ENCODE data around the gene ZNF565. TPM values are rescaled to one million over a fixed set of nuclear protein-coding genes. Genes with fewer than 3 reads are reported as not detected.

Gene ZNF565
- total RNA-seq, 1 experiment from 2014 or later: 3.2 TPM

DNA sequence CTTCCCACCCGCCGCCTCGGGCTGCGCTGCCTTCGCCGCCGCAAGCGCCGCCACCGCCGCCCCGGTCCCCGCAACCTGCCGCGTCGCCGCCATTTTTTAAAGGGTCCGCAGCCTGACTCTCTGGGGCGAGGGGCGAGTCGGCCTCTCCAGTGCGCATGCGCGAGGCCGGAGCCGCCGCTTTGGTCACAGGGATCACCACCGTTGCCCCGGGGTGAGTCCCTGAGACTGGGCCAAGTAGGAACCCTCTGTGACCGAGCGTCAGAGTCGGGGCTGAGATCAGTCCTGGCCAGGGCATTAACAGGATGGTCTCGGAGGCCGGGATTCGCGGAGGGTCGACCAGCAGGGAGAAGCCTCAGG, 43.0 kb upstream of the ZNF565 start:
- no peaks in the 10 kb centered on the region for H4K20me1 ChIP-seq (ENCODE audit: insufficient read depth)
- no peaks in the 10 kb centered on the region for H3K27me3 ChIP-seq (ENCODE audit: insufficient read depth, low read length)
- no peaks in the 10 kb centered on the region for H3K79me2 ChIP-seq (ENCODE audit: insufficient read depth, low read length)
- no peak overlapping the region for H3K4me3 ChIP-seq (replicated peaks in 1 of 2; ENCODE audit: low read depth in 1 of 2, low read length in 2 of 2)
- H3K9me3 ChIP-seq (ENCODE audit: control insufficient read depth in 1 of 2, insufficient read depth in 1 of 2, low read depth in 1 of 2, low read length in 2 of 2): no peaks in the 10 kb centered on the region
- POLR2A ChIA-PET: no interaction called here
- no TSS peak for BruUV-seq (replicated peaks)
- DNase-seq (ENCODE audit: low read depth, low spot score) (no peak), ATAC-seq (no peak)
- no peak overlapping the region for H2AFZ ChIP-seq (ENCODE audit: low read depth, low read length, poor library complexity, severe bottlenecking)
- RAD21 ChIA-PET (ENCODE audit: low non-redundant PET in 1 of 2, low total read pairs in 2 of 2, uncharacterized antibody in 2 of 2, unreplicated experiment in 2 of 2): no interaction called here
- CTCF ChIA-PET: no interaction called here
- no peaks in the 10 kb centered on the region for H3K4me1 ChIP-seq (ENCODE audit: control insufficient read depth in 1 of 2, insufficient read depth in 2 of 2, low read length in 2 of 2)
- no peak overlapping the region for H3K4me2 ChIP-seq (ENCODE audit: low read length)
- no peak for TF ChIP-seq FOSL1 (IDR thresholded peaks at IDR 0.05; ENCODE audit: low read depth)
- TF ChIP-seq SIN3A (IDR thresholded peaks at IDR 0.05; ENCODE audit: low read depth): no peak
- TF ChIP-seq, protein P1, sequence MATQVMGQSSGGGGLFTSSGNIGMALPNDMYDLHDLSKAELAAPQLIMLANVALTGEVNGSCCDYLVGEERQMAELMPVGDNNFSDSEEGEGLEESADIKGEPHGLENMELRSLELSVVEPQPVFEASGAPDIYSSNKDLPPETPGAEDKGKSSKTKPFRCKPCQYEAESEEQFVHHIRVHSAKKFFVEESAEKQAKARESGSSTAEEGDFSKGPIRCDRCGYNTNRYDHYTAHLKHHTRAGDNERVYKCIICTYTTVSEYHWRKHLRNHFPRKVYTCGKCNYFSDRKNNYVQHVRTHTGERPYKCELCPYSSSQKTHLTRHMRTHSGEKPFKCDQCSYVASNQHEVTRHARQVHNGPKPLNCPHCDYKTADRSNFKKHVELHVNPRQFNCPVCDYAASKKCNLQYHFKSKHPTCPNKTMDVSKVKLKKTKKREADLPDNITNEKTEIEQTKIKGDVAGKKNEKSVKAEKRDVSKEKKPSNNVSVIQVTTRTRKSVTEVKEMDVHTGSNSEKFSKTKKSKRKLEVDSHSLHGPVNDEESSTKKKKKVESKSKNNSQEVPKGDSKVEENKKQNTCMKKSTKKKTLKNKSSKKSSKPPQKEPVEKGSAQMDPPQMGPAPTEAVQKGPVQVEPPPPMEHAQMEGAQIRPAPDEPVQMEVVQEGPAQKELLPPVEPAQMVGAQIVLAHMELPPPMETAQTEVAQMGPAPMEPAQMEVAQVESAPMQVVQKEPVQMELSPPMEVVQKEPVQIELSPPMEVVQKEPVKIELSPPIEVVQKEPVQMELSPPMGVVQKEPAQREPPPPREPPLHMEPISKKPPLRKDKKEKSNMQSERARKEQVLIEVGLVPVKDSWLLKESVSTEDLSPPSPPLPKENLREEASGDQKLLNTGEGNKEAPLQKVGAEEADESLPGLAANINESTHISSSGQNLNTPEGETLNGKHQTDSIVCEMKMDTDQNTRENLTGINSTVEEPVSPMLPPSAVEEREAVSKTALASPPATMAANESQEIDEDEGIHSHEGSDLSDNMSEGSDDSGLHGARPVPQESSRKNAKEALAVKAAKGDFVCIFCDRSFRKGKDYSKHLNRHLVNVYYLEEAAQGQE (IDR thresholded peaks at IDR 0.05; ENCODE audit: low read depth): no peak
- TF ChIP-seq POLR2AphosphoS5 (IDR thresholded peaks at IDR 0.05; ENCODE audit: low read depth, low read length): no peak
- TF ChIP-seq, protein P2, sequence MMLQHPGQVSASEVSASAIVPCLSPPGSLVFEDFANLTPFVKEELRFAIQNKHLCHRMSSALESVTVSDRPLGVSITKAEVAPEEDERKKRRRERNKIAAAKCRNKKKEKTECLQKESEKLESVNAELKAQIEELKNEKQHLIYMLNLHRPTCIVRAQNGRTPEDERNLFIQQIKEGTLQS (IDR thresholded peaks at IDR 0.05): no peak
- TF ChIP-seq, protein P3, sequence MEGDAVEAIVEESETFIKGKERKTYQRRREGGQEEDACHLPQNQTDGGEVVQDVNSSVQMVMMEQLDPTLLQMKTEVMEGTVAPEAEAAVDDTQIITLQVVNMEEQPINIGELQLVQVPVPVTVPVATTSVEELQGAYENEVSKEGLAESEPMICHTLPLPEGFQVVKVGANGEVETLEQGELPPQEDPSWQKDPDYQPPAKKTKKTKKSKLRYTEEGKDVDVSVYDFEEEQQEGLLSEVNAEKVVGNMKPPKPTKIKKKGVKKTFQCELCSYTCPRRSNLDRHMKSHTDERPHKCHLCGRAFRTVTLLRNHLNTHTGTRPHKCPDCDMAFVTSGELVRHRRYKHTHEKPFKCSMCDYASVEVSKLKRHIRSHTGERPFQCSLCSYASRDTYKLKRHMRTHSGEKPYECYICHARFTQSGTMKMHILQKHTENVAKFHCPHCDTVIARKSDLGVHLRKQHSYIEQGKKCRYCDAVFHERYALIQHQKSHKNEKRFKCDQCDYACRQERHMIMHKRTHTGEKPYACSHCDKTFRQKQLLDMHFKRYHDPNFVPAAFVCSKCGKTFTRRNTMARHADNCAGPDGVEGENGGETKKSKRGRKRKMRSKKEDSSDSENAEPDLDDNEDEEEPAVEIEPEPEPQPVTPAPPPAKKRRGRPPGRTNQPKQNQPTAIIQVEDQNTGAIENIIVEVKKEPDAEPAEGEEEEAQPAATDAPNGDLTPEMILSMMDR (IDR thresholded peaks at IDR 0.05 in 2 of 3, conservative IDR thresholded peaks at IDR 0.05 in 1 of 3; ENCODE audit: borderline replicate concordance in 1 of 3, insufficient read depth in 1 of 3, low read depth in 2 of 3, low read length in 2 of 3): no peak
- TF ChIP-seq EGR1 (IDR thresholded peaks at IDR 0.05; ENCODE audit: low read depth): no peak
- TF ChIP-seq EZH2 (IDR thresholded peaks at IDR 0.05): no peak
- TF ChIP-seq CBX3 (IDR thresholded peaks at IDR 0.05; ENCODE audit: low read depth): no peak
- no peak for TF ChIP-seq SRF (IDR thresholded peaks at IDR 0.05; ENCODE audit: low read depth)
- no peak for TF ChIP-seq JUND (IDR thresholded peaks at IDR 0.05)
- TF ChIP-seq, protein P4, sequence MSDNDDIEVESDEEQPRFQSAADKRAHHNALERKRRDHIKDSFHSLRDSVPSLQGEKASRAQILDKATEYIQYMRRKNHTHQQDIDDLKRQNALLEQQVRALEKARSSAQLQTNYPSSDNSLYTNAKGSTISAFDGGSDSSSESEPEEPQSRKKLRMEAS (IDR thresholded peaks at IDR 0.05): no peak
- TF ChIP-seq ZNF274 (IDR thresholded peaks at IDR 0.05; ENCODE audit: low read depth, low read length): no peak
- no peak for TF ChIP-seq TCF7L2 (IDR thresholded peaks at IDR 0.05; ENCODE audit: borderline replicate concordance, extremely low read depth, insufficient read depth, insufficient read length)
- no peak for TF ChIP-seq YY1 (IDR thresholded peaks at IDR 0.05; ENCODE audit: extremely low read depth, insufficient replicate concordance, low read depth, low read length)
- no peak for TF ChIP-seq SP1 (IDR thresholded peaks at IDR 0.05; ENCODE audit: low read depth)
- TF ChIP-seq, protein P5, sequence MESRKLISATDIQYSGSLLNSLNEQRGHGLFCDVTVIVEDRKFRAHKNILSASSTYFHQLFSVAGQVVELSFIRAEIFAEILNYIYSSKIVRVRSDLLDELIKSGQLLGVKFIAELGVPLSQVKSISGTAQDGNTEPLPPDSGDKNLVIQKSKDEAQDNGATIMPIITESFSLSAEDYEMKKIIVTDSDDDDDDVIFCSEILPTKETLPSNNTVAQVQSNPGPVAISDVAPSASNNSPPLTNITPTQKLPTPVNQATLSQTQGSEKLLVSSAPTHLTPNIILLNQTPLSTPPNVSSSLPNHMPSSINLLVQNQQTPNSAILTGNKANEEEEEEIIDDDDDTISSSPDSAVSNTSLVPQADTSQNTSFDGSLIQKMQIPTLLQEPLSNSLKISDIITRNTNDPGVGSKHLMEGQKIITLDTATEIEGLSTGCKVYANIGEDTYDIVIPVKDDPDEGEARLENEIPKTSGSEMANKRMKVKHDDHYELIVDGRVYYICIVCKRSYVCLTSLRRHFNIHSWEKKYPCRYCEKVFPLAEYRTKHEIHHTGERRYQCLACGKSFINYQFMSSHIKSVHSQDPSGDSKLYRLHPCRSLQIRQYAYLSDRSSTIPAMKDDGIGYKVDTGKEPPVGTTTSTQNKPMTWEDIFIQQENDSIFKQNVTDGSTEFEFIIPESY (IDR thresholded peaks at IDR 0.05; ENCODE audit: extremely low read depth, insufficient replicate concordance, low read length): no peak
- no peak for TF ChIP-seq ZFX (IDR thresholded peaks at IDR 0.05)
- TF ChIP-seq EZH2phosphoT487 (IDR thresholded peaks at IDR 0.05; ENCODE audit: borderline replicate concordance): no peak
- TF ChIP-seq CEBPB (IDR thresholded peaks at IDR 0.05; ENCODE audit: low read depth): no peak
- no peaks in the 10 kb centered on the region for H3K9me2 ChIP-seq (ENCODE audit: insufficient read depth)
- no peaks in the 10 kb centered on the region for H3K36me3 ChIP-seq (ENCODE audit: control insufficient read depth in 1 of 2, insufficient read depth in 2 of 2, low read length in 2 of 2)
- no peak overlapping the region for H3K9ac ChIP-seq (ENCODE audit: low read length)
- no peak overlapping the region for H3K27ac ChIP-seq (ENCODE audit: low read depth, low read length)
- intact Hi-C loops (cut with micrococcal nuclease): no loop called here
